ENCODE data around the gene STK32A.

GRCh38 chr5:147406636-147407035, 171.8 kb downstream of the STK32A start:
- TF ChIP-seq CTCF (IDR thresholded peaks at IDR 0.05; ENCODE audit: insufficient read depth, low read length) (no peak), POLR2AphosphoS5 (IDR thresholded peaks at IDR 0.05; ENCODE audit: low read depth) (no peak), GABPA (IDR thresholded peaks at IDR 0.05; ENCODE audit: low read depth) (no peak)
